Cardiac muscle cell (in vitro differentiated cells and primary cell): ENCODE data around the gene CNIH4. TPM values are rescaled to one million over a fixed set of nuclear protein-coding genes. Genes with fewer than 3 reads are reported as not detected.

ENCODE experiments used
- polyA plus RNA-seq: library from polyadenylated mRNA; unstranded; fragments of >200 nt; fragmentation: Nextera tagmentation; extraction: Ambion mirVana; gene quantifications from 2 replicates; pipeline ENCODE4 v1.2.1, GENCODE V29; 2016
- total RNA-seq: library from RNA; depleted of rRNA; stranded (reverse); fragments of >200 nt; gene quantifications from 2 replicates; pipeline ENCODE4 v1.2.3, GENCODE V29; 2016

CNIH4 gene
- total and polyA plus RNA-seq, 2 experiments from 2014 or later = 15.0 to 69.5 TPM

Other genes with a start within 250 kb of the CNIH4 start
- gene FBXO28, start 242.8 kb upstream of the CNIH4 start, total RNA-seq = 17.8 and 21.9 TPM in 2 replicates
- gene FBXO28, start 242.8 kb upstream of the CNIH4 start, polyA plus RNA-seq = 9.1 and 12.0 TPM in 2 replicates
- 36.4 and 56.6 TPM in 2 replicates for gene DEGS1, start 173.6 kb upstream of the CNIH4 start, total RNA-seq
- 93.1 and 98.2 TPM in 2 replicates for gene DEGS1, start 173.6 kb upstream of the CNIH4 start, polyA plus RNA-seq
- gene NVL, start 26.7 kb upstream of the CNIH4 start, total RNA-seq = 32.7 and 33.3 TPM in 2 replicates
- gene NVL, start 26.7 kb upstream of the CNIH4 start, polyA plus RNA-seq = 24.0 and 27.6 TPM in 2 replicates
- gene WDR26, start 77.9 kb downstream of the CNIH4 start, total RNA-seq = 42.0 and 62.2 TPM in 2 replicates
- 14.9 and 15.3 TPM in 2 replicates for gene WDR26, start 77.9 kb downstream of the CNIH4 start, polyA plus RNA-seq